ENCODE measurements around the gene AUTS2.
"Not testable (repeated sequence)": the region's sequence is repeated elsewhere in the genome, so short reads cannot be mapped to it uniquely, and the experiment has no call there.

DNA sequence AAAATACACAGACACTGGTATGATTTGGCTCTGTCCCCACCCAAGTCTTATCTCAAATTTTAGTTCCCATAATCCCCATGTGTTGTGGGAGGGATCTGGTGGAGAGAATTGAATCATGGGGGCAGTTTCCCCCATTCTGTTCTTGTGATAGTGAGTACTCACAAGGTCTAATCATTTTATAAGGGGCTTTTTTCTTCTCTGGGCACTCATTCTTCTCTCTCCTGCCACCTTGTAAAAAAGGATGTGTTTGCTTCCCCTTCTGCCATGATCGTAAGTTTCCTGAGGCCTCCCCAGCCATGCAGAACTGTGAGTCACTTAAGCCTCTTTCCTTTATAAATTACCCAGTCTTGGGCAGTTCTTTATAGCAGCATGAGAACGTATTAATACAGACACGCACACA lies 677.3 kb downstream of the AUTS2 start:
- TF ChIP-seq CEBPB (IDR thresholded peaks at IDR 0.05; ENCODE audit: borderline replicate concordance in 1 of 2, low read depth in 2 of 2, low read length in 2 of 2); HDAC2 (IDR thresholded peaks at IDR 0.05); TARDBP (IDR thresholded peaks at IDR 0.05; ENCODE audit: borderline replicate concordance); POLR2A (IDR thresholded peaks at IDR 0.05; ENCODE audit: low read depth, low read length); MTA2 (IDR thresholded peaks at IDR 0.05; ENCODE audit: low read depth); TCF7 (IDR thresholded peaks at IDR 0.05; ENCODE audit: borderline replicate concordance); POLR2AphosphoS5 (IDR thresholded peaks at IDR 0.05; ENCODE audit: low read length); KDM1A (IDR thresholded peaks at IDR 0.05; ENCODE audit: borderline replicate concordance); BHLHE40 (IDR thresholded peaks at IDR 0.05; ENCODE audit: borderline replicate concordance in 1 of 2, low read depth in 2 of 2, low read length in 1 of 2); RAD21 (IDR thresholded peaks at IDR 0.05; ENCODE audit: insufficient read depth, low read depth, low read length): not testable (repeated sequence)
- TF ChIP-seq, protein P1, sequence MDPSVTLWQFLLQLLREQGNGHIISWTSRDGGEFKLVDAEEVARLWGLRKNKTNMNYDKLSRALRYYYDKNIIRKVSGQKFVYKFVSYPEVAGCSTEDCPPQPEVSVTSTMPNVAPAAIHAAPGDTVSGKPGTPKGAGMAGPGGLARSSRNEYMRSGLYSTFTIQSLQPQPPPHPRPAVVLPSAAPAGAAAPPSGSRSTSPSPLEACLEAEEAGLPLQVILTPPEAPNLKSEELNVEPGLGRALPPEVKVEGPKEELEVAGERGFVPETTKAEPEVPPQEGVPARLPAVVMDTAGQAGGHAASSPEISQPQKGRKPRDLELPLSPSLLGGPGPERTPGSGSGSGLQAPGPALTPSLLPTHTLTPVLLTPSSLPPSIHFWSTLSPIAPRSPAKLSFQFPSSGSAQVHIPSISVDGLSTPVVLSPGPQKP (IDR thresholded peaks at IDR 0.05; ENCODE audit: low read depth, low read length) = not testable (repeated sequence)
- TF ChIP-seq, protein P2, sequence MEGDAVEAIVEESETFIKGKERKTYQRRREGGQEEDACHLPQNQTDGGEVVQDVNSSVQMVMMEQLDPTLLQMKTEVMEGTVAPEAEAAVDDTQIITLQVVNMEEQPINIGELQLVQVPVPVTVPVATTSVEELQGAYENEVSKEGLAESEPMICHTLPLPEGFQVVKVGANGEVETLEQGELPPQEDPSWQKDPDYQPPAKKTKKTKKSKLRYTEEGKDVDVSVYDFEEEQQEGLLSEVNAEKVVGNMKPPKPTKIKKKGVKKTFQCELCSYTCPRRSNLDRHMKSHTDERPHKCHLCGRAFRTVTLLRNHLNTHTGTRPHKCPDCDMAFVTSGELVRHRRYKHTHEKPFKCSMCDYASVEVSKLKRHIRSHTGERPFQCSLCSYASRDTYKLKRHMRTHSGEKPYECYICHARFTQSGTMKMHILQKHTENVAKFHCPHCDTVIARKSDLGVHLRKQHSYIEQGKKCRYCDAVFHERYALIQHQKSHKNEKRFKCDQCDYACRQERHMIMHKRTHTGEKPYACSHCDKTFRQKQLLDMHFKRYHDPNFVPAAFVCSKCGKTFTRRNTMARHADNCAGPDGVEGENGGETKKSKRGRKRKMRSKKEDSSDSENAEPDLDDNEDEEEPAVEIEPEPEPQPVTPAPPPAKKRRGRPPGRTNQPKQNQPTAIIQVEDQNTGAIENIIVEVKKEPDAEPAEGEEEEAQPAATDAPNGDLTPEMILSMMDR (IDR thresholded peaks at IDR 0.05 in 2 of 3, conservative IDR thresholded peaks at IDR 0.05 in 1 of 3; ENCODE audit: control insufficient read depth in 2 of 3, extremely low read depth in 1 of 3, insufficient read depth in 1 of 3, low read depth in 3 of 3, low read length in 3 of 3) = not testable (repeated sequence)

Measured in GM12878 (cell line).